Right lobe of liver (tissue), 6 donors: ENCODE measurements around the gene CDH4. TPM values are rescaled to one million over a fixed set of nuclear protein-coding genes. Genes with fewer than 3 reads are reported as not detected.

ENCODE experiments used
- ATAC-seq, 4 donors: fragments of 200-7000 bp; cut with Tn5 transposase; one replicate each; pipeline ENCODE4 v1.9.1; 2020; ENCODE audit warnings: mild to moderate bottlenecking in 4 of 4, moderate library complexity in 4 of 4
- DNase-seq, 3 donors: peaks; one replicate each; pipeline ENCODE4 v3.0.0-alpha.2; 2020
- H3K27ac ChIP-seq, 3 donors: fragments of 200-600 bp; one replicate each; pipeline ENCODE4 v1.8.0; 2022
- H3K27me3 ChIP-seq, 2 donors: fragments of 200-600 bp; one replicate each; pipeline ENCODE4 v1.8.0; 2022
- H3K36me3 ChIP-seq, 4 donors: fragments of 200-600 bp; sonication (generic) in 1 of 4; one replicate each; pipeline versions ENCODE4 v1.5.1 to v1.8.0; 2017 to 2022; ENCODE audit warnings: control low read depth in 1 of 4
- H3K4me1 ChIP-seq, 4 donors: fragments of 200-600 bp; sonication (generic) in 1 of 4; one replicate each; pipeline versions ENCODE4 v1.5.1 to v1.8.0; 2017 to 2022; ENCODE audit warnings: control low read depth in 1 of 4
- H3K4me3 ChIP-seq, 3 donors: fragments of 200-600 bp; one replicate each; pipeline ENCODE4 v1.8.0; 2022
- H3K9me3 ChIP-seq, 4 donors: fragments of 200-600 bp; sonication (generic) in 1 of 4; one replicate each; pipeline versions ENCODE4 v1.5.1 to v1.8.0; 2017 to 2022; ENCODE audit warnings: control low read depth in 1 of 4
- POLR2A ChIP-seq: fragments of 450-650 bp; IDR thresholded peaks from one replicate; pipeline ENCODE4 v1.6.1; 2017; ENCODE audit warnings: antibody characterized with exemption, mild to moderate bottlenecking
- WGBS: methylation state at CpG from one replicate; pipeline ENCODE4 v1.1.6; 2018; ENCODE audit warnings: low coverage, low lambda C conversion rate; ENCODE audit not compliant: insufficient coverage; ENCODE audit errors: missing lambda C conversion rate; 5-methylcytosine and 5-hydroxymethylcytosine counted together
- intact Hi-C, 2 donors: fragments of 100-400 bp; cut with DNase I; formaldehyde crosslinking; loops; one replicate each; pipeline versions ENCODE4 v1.11.2 to v1.14.1; 2022
- total RNA-seq, 6 experiments: library from RNA; depleted of rRNA in 2 of 6; stranded (reverse); fragments of >200 nt in 2 of 6; fragmentation: NEBNext Ultra II Directional in 3 of 6; extraction: Animal tissue kit (Norgen Biotek cat#: 25700) in 3 of 6; gene quantifications; one replicate each; pipeline versions ENCODE4 v1.1.0 to v1.2.4, GENCODE V29; 2016 to 2023
- TF ChIP-seq, protein P1 (sequence below), 4 donors: fragments of 200-600 bp in 3 of 4; fragments of 450-650 bp in 1 of 4; IDR thresholded peaks; one replicate each; pipeline versions ENCODE4 v1.5.1 to v1.8.0; 2016 to 2022; ENCODE audit warnings: antibody characterized with exemption in 4 of 4, mild to moderate bottlenecking in 2 of 4
- donor health status: DM: no; HTN: yes; CAD: no.
- donor health status: DM: no; HTN: no; CAD: no.
- donor health status: DM: no; HTN: no; CAD: no.
- donor health status: DM: no; HTN: yes; CAD: no.
- donor health status: DM: no; HTN: yes; CAD: no.

The CDH4 gene
- total RNA-seq, 6 experiments from 2014 or later = 0.02 to 0.14 (median 0.09) TPM; not detected in 3

DNA sequence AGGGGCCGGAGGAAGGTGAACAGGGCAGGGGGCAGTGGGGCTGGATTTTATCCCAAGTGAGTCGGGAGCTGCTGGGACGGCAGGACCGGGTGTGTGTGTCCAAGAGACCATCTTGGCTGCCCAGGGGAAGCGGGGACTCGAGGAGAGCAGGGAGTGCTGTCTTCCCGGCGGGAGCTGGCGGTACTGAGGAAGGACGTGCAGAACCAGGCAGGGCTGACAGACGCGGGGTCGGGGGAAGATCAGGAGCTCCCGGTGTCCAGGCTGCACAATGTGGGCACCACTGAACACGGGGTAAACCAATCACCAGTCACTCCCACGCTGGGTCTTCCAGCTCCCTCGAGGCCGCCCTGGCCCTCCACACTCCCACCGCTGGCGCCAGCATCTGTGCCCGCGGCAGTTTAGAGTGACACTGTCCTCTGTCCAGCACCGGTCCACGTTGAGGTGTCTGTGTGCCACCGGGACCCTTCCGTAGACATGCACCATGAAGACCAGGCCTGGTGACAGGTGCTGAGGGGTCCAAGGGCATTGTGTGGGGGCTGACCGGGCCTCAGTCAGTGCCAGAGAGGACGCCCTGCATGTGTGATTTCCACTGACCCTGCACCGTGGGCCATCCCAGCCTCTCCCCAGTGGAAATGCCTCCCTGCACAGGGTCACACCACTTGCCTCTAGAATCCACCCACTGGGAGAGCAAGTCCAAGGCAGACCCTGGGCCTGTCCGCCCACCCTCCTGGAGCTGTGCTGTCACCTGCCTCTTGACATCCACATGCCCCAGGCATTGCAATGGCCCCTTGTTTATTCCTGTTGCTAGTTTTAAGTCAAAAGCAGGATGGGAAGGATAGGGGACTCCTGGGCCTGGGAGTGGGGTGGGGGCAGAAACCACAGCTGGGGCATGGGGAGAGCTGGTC, 411.7 kb downstream of the CDH4 start:
- H3K4me1 ChIP-seq = no peaks in the 10 kb centered on the region
- H3K4me3 ChIP-seq = no peak overlapping the region
- no peak overlapping the region for H3K27ac ChIP-seq
- ATAC-seq = no peak
- intact Hi-C loops = no loop called here
- H3K36me3 ChIP-seq = no peaks in the 10 kb centered on the region
- no peak for TF ChIP-seq POLR2A
- TF ChIP-seq, protein P1, sequence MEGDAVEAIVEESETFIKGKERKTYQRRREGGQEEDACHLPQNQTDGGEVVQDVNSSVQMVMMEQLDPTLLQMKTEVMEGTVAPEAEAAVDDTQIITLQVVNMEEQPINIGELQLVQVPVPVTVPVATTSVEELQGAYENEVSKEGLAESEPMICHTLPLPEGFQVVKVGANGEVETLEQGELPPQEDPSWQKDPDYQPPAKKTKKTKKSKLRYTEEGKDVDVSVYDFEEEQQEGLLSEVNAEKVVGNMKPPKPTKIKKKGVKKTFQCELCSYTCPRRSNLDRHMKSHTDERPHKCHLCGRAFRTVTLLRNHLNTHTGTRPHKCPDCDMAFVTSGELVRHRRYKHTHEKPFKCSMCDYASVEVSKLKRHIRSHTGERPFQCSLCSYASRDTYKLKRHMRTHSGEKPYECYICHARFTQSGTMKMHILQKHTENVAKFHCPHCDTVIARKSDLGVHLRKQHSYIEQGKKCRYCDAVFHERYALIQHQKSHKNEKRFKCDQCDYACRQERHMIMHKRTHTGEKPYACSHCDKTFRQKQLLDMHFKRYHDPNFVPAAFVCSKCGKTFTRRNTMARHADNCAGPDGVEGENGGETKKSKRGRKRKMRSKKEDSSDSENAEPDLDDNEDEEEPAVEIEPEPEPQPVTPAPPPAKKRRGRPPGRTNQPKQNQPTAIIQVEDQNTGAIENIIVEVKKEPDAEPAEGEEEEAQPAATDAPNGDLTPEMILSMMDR (IDR thresholded peaks at IDR 0.05) = no peak
- WGBS = 72% methylated on average over 2 of the region's 30 CpGs
- DNase-seq = peak in 1 of 3 donors; percentile 39
- no peaks in the 10 kb centered on the region for H3K27me3 ChIP-seq
- H3K9me3 ChIP-seq = no peaks in the 10 kb centered on the region

DNA sequence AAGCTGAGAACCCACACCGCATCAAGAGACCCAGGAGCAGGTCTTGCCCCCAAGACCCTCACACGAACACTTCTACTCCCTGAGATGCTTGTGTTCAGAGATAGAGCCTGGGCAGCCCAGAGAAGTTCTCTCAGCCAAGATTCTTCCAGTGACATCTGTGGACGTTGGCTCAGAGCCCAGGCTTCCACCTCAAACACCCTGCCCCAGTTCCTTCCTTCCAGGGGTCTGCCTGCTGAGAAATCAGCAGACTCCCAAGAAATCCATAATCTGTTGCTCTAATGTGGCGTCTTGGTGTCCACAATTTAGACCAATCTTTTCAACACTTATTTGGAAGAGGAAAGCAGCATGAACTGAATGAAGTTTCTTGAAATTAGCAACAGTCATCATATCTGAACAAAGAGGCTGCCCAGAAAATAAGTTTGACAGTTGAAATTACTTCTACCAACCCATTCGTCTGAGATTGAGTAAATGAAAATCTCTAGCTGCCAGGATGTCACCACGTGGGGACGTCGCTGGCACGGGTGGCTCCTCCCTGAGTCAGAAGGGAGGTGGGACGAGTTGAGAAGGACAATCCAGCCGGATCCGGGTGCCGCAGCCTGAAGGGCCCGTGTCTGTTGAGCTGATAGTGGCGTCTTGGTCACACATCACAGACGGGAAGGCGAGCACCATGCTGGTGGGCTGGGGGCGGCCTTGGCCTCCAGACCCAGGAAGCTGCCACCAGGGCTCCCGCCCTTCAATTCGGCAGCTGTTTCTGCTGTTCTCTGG, 412.7 kb downstream of the CDH4 start:
- Histone ChIP-seq H3K4me3 (no peak overlapping the region), H3K27me3 (no peaks in the 10 kb centered on the region), H3K27ac (no peak overlapping the region), H3K36me3 (no peaks in the 10 kb centered on the region), H3K4me1 (no peaks in the 10 kb centered on the region), H3K9me3 (no peaks in the 10 kb centered on the region)
- 15% methylated on average over 3 of the region's 20 CpGs for WGBS
- ATAC-seq = no peak
- DNase-seq = peak in 1 of 3 donors; percentile 38
- TF ChIP-seq, protein P1 (IDR thresholded peaks at IDR 0.05) = no peak
- no peak for TF ChIP-seq POLR2A
- intact Hi-C loops = no loop called here

- Histone ChIP-seq H3K4me1 (no peaks in the 10 kb centered on the region), H3K27ac (no peak overlapping the region), H3K9me3 (no peaks in the 10 kb centered on the region), H3K27me3 (no peaks in the 10 kb centered on the region), H3K4me3 (no peak overlapping the region), H3K36me3 (no peaks in the 10 kb centered on the region)
- 49% methylated on average over 3 of the region's 32 CpGs for WGBS
- ATAC-seq = no peak
- TF ChIP-seq POLR2A = no peak
- TF ChIP-seq, protein P1 (IDR thresholded peaks at IDR 0.05) = no peak
- intact Hi-C loops = no loop called here
- no peak for DNase-seq
Observed at GRCh38 chr20:61665528-61666470, 413.7 kb downstream of the CDH4 start.

DNA sequence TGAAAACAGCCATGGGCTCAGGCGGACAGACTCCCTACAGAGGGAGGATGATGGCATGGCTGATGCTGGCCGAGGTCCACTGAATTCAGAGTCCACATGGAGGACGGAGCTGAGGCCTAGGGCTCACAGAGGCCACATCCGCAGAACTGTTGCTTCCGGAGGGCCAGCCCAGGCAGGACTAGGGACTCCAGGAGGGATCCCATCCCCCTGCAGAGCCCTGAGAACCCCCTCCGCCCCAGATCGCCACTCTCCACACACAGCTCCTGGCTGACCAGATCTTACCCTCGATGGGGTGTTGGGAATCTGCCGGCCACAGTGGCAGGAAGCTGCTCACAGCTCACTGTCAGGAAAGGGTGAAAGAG, 414.4 kb downstream of the CDH4 start:
- no peak overlapping the region for H3K27ac ChIP-seq
- H3K36me3 ChIP-seq = no peaks in the 10 kb centered on the region
- ATAC-seq = no peak
- intact Hi-C loops = no loop called here
- H3K4me3 ChIP-seq = no peak overlapping the region
- no peaks in the 10 kb centered on the region for H3K9me3 ChIP-seq
- no peaks in the 10 kb centered on the region for H3K4me1 ChIP-seq
- H3K27me3 ChIP-seq = no peaks in the 10 kb centered on the region
- 29% methylated on average over 1 of the region's 9 CpGs for WGBS
- no peak for DNase-seq
- TF ChIP-seq, protein P1 (IDR thresholded peaks at IDR 0.05) = no peak
- no peak for TF ChIP-seq POLR2A
